ENCODE measurements around the gene FAM217B. TPM values are rescaled to one million over a fixed set of nuclear protein-coding genes. Genes with fewer than 3 reads are reported as not detected.

The FAM217B gene
- total and polyA plus RNA-seq, 2 of the 8 experiments (the other 6 are each of a cell fraction or from before 2014, with no cell fraction given), result 5.4 to 28.5 TPM

GRCh38 chr20:59992526-59993084, 52.4 kb downstream of the FAM217B start (continued):
- no peak for TF ChIP-seq EP300 (IDR thresholded peaks at IDR 0.05; ENCODE audit: borderline replicate concordance in 1 of 2, low read depth in 2 of 2, low read length in 2 of 2)
- TF ChIP-seq YY1 (IDR thresholded peaks at IDR 0.05; ENCODE audit: low read depth, low read length), result no peak
- TF ChIP-seq E2F6 (IDR thresholded peaks at IDR 0.05), result no peak
- no peak for TF ChIP-seq TAF1 (IDR thresholded peaks at IDR 0.05; ENCODE audit: low read depth, low read length)
- no peak for TF ChIP-seq SP4 (IDR thresholded peaks at IDR 0.05; ENCODE audit: low read length)

All from H1 (cell line).